GM12872 (cell line): ENCODE measurements around the gene TIMM8B.

ENCODE experiments used
- TF ChIP-seq, protein P1 (sequence below): IDR thresholded peaks from 3 replicates; pipeline ENCODE4 v1.5.1; 2011; ENCODE audit warnings: low read depth, mild to moderate bottlenecking, low read length, moderate library complexity; ENCODE audit not compliant: insufficient read depth

The TIMM8B gene

DNA sequence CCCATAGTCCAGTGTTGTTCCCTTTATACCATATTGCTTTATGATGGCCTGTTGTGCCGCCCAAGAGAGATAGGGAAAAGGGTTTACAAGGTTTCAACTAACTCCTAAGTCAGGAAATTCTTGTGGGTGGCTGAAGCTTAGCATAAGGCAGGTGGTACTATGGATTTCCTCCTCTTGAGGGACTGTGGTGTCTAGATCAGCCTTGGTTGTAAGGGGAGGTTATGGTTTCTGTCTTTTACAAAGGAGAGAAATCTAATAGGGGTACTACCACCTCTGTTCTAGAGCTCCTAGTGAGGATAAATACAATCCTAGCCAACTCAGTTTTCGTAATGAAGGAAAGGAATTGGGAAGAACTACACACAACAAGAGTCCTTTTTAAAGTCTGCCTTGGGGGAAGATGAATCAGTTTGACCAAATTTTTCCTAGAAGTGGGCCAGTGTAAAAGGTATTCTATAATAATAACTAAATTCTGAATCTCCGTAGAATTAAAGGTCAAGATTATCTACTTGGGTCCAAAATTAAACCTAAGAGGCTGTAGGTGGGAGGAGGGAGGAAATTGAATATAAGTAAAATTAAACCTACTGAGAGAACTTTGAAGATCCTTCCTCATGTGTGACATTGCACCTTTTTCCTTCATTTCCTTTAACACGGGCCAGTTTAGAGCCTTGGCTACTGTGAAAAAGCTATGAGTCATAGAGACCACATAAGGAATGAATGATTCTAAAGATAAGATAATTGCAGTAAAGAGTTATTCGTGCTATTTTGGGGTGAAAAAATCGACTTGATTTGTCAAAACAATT is 44.2 kb downstream of the TIMM8B start:
- TF ChIP-seq, protein P1, sequence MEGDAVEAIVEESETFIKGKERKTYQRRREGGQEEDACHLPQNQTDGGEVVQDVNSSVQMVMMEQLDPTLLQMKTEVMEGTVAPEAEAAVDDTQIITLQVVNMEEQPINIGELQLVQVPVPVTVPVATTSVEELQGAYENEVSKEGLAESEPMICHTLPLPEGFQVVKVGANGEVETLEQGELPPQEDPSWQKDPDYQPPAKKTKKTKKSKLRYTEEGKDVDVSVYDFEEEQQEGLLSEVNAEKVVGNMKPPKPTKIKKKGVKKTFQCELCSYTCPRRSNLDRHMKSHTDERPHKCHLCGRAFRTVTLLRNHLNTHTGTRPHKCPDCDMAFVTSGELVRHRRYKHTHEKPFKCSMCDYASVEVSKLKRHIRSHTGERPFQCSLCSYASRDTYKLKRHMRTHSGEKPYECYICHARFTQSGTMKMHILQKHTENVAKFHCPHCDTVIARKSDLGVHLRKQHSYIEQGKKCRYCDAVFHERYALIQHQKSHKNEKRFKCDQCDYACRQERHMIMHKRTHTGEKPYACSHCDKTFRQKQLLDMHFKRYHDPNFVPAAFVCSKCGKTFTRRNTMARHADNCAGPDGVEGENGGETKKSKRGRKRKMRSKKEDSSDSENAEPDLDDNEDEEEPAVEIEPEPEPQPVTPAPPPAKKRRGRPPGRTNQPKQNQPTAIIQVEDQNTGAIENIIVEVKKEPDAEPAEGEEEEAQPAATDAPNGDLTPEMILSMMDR, result no peak

DNA sequence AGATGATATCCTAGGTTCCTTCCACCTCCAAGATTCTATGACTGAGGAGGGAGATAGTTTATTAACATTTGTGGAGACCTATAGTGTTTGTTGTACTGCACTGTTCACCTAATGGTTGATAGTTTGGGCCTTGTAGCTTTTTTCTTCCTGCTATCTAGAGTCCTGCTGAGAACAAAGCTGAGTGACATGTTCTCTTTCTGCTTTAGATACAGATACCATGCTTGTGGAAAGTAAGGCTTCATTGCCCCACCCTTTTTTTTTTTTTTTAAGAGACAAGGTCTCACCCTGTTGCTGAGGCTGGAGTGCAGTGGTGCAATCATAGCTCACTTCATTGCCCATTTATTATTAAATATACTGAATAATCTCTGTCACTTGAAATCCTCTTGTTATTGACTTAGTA is 49.0 kb downstream of the TIMM8B start:
- TF ChIP-seq, protein P1, result no peak
